ENCODE results near the gene LRRC3. TPM values are rescaled to one million over a fixed set of nuclear protein-coding genes. Genes with fewer than 3 reads are reported as not detected.

LRRC3 gene
- 4.0 TPM for total RNA-seq

GRCh38 chr21:44454747-44455523 lies at the start of gene LRRC3:
LRRC3 (plus strand) TSS chr21:44455510; CDS start chr21:44456645, 1,135 bp downstream.

Small RNA genes lying within 50 kb of the gene (small RNA-seq; reads per million reads assigned to genes)
- not detected for gene RF00285 (ENCODE audit: low replicate concordance)

Other genes with a start within 250 kb of the LRRC3 start
- 4.5 TPM for gene ICOSLG, start 214.6 kb upstream of the LRRC3 start, total RNA-seq
- gene DNMT3L, start 193.6 kb upstream of the LRRC3 start, total RNA-seq, result not detected
- 0.70 TPM for gene AIRE, start 169.6 kb upstream of the LRRC3 start, total RNA-seq
- gene PFKL, start 155.5 kb upstream of the LRRC3 start, total RNA-seq, result 203 TPM
- gene CFAP410, start 116.1 kb upstream of the LRRC3 start, total RNA-seq, result 25.2 TPM
- gene TRPM2, start 101.9 kb upstream of the LRRC3 start, total RNA-seq, result 3.2 TPM
- gene KRTAP10-1, start 84.7 kb downstream of the LRRC3 start, total RNA-seq, result not detected
- not detected for gene KRTAP10-2, start 96.0 kb downstream of the LRRC3 start, total RNA-seq
- gene KRTAP10-3, start 103.3 kb downstream of the LRRC3 start, total RNA-seq, result not detected
- gene KRTAP10-4, start 118.2 kb downstream of the LRRC3 start, total RNA-seq, result not detected
- gene KRTAP10-5, start 125.1 kb downstream of the LRRC3 start, total RNA-seq, result not detected
- not detected for gene KRTAP10-6, start 137.0 kb downstream of the LRRC3 start, total RNA-seq
- not detected for gene KRTAP10-7, start 145.1 kb downstream of the LRRC3 start, total RNA-seq
- gene KRTAP10-8, start 156.6 kb downstream of the LRRC3 start, total RNA-seq, result not detected
- not detected for gene KRTAP10-9, start 171.6 kb downstream of the LRRC3 start, total RNA-seq
- not detected for gene KRTAP10-10, start 181.8 kb downstream of the LRRC3 start, total RNA-seq
- gene KRTAP10-11, start 190.9 kb downstream of the LRRC3 start, total RNA-seq, result not detected
- gene KRTAP12-4, start 199.1 kb downstream of the LRRC3 start, total RNA-seq, result not detected
- not detected for gene KRTAP12-3, start 202.4 kb downstream of the LRRC3 start, total RNA-seq
- not detected for gene KRTAP12-2, start 211.4 kb downstream of the LRRC3 start, total RNA-seq
- gene KRTAP12-1, start 226.7 kb downstream of the LRRC3 start, total RNA-seq, result not detected
- gene KRTAP10-12, start 241.7 kb downstream of the LRRC3 start, total RNA-seq, result not detected